CD14-positive monocyte (primary cell): Measurements from ENCODE around the gene SNPH. TPM values are rescaled to one million over a fixed set of nuclear protein-coding genes. Genes with fewer than 3 reads are reported as not detected.

Experiments
- DNase-seq, 3 donors: peaks; one replicate each; pipeline ENCODE4 v3.0.0-alpha.2; 2011 to 2022
- H2AFZ ChIP-seq: 2 replicates; pipeline ENCODE4 v1.6.0; 2012; ENCODE audit warnings: mild to moderate bottlenecking, low read depth, low read length, inconsistent platforms; ENCODE audit not compliant: insufficient read depth, poor library complexity, severe bottlenecking
- H3K27ac ChIP-seq, 2 donors: 1 replicate in 1 of 2; 2 replicates in 1 of 2; pipeline ENCODE4 v1.5.1; 2012 to 2013; ENCODE audit warnings: low read length in 2 of 2, control low read depth in 1 of 2, inconsistent platforms in 1 of 2, low read depth in 1 of 2, mild to moderate bottlenecking in 1 of 2
- H3K27me3 ChIP-seq, 2 donors: one replicate each; pipeline versions ENCODE4 v1.6.0 to v1.6.1; 2011 to 2013; ENCODE audit warnings: low read length in 2 of 2; ENCODE audit not compliant: control insufficient read depth in 2 of 2, insufficient read depth in 2 of 2
- H3K36me3 ChIP-seq, 2 donors: replicated peaks in 1 of 2; 1 replicate in 1 of 2; 2 replicates in 1 of 2; pipeline versions ENCODE4 v1.5.1 to v1.6.1; 2012 to 2013; ENCODE audit warnings: low read length in 2 of 2, control low read depth in 1 of 2, inconsistent platforms in 1 of 2, mild to moderate bottlenecking in 1 of 2; ENCODE audit not compliant: insufficient read depth in 2 of 2, control insufficient read depth in 1 of 2
- H3K4me1 ChIP-seq, 2 donors: 1 replicate in 1 of 2; 2 replicates in 1 of 2; pipeline versions ENCODE4 v1.5.1 to v1.6.1; 2012 to 2013; ENCODE audit warnings: low read length in 2 of 2, control low read depth in 1 of 2, inconsistent platforms in 1 of 2, mild to moderate bottlenecking in 1 of 2, moderate library complexity in 1 of 2; ENCODE audit not compliant: insufficient read depth in 2 of 2, control insufficient read depth in 1 of 2
- H3K4me2 ChIP-seq: replicated peaks from 2 replicates; pipeline ENCODE3; 2012; ENCODE audit warnings: low read length, moderate library complexity, mild to moderate bottlenecking; ENCODE audit not compliant: poor library complexity, severe bottlenecking; ENCODE audit errors: extremely low read depth
- H3K4me3 ChIP-seq, 3 experiments: fragments of 200-600 bp in 1 of 3; sonication (generic) in 1 of 3; replicated peaks in 1 of 3; 1 replicate in 2 of 3; 2 replicates in 1 of 3; pipeline ENCODE4 v1.5.1; 2011 to 2013; ENCODE audit warnings: low read length in 3 of 3, mild to moderate bottlenecking in 3 of 3, control low read depth in 2 of 3, low read depth in 2 of 3, inconsistent platforms in 1 of 3, moderate library complexity in 1 of 3
- H3K79me2 ChIP-seq: 2 replicates; pipeline ENCODE4 v1.6.0; 2012; ENCODE audit warnings: mild to moderate bottlenecking, control low read depth, inconsistent platforms, low read length, moderate library complexity; ENCODE audit not compliant: insufficient read depth
- H3K9ac ChIP-seq: 2 replicates; pipeline ENCODE4 v1.6.0; 2017; ENCODE audit warnings: low read length, mild to moderate bottlenecking; ENCODE audit not compliant: insufficient read depth, poor library complexity, severe bottlenecking
- H3K9me3 ChIP-seq, 2 donors: replicated peaks in 1 of 2; 1 replicate in 1 of 2; 2 replicates in 1 of 2; pipeline versions ENCODE4 v1.5.1 to v1.6.1; 2012 to 2013; ENCODE audit warnings: low read length in 2 of 2, control low read depth in 1 of 2; ENCODE audit not compliant: control insufficient read depth in 1 of 2, insufficient read depth in 1 of 2
- H4K20me1 ChIP-seq: 2 replicates; pipeline ENCODE4 v1.6.0; 2012; ENCODE audit warnings: mild to moderate bottlenecking, low read length, control low read depth, moderate library complexity; ENCODE audit not compliant: insufficient read depth
- H3K27ac Mint-ChIP-seq, 7 donors: one replicate each; pipeline ENCODE4 v1.8.0; 2020; ENCODE audit warnings: mild to moderate bottlenecking in 7 of 7, mixed read lengths in 7 of 7, moderate library complexity in 6 of 7, inconsistent platforms in 2 of 7
- H3K27me3 Mint-ChIP-seq, 3 donors: one replicate each; pipeline ENCODE4 v1.8.0; 2021 to 2022; ENCODE audit warnings: low read depth in 3 of 3, mild to moderate bottlenecking in 3 of 3, mixed read lengths in 3 of 3, moderate library complexity in 3 of 3, inconsistent platforms in 1 of 3
- H3K36me3 Mint-ChIP-seq, 2 donors: one replicate each; pipeline ENCODE4 v1.8.0; 2020; ENCODE audit warnings: mixed read lengths in 2 of 2, inconsistent platforms in 1 of 2, mild to moderate bottlenecking in 1 of 2
- H3K4me1 Mint-ChIP-seq: one replicate; pipeline ENCODE4 v1.8.0; 2020; ENCODE audit warnings: mild to moderate bottlenecking, mixed read lengths
- H3K4me3 Mint-ChIP-seq, 2 donors: one replicate each; pipeline ENCODE4 v1.8.0; 2020; ENCODE audit warnings: mild to moderate bottlenecking in 2 of 2, mixed read lengths in 2 of 2, moderate library complexity in 1 of 2
- H3K9me3 Mint-ChIP-seq, 7 donors: one replicate each; pipeline ENCODE4 v1.8.0; 2020 to 2022; ENCODE audit warnings: mixed read lengths in 7 of 7, mild to moderate bottlenecking in 6 of 7, moderate library complexity in 6 of 7, inconsistent platforms in 2 of 7
- CTCF ChIP-seq: fragments of 200-600 bp; IDR thresholded peaks from one replicate; pipeline ENCODE4 v1.8.0; 2022; ENCODE audit warnings: antibody characterized with exemption, mild to moderate bottlenecking
- WGBS: methylation state at CpG from one replicate; pipeline ENCODE4 v1.1.5; 2013; ENCODE audit warnings: missing lambda C conversion rate; ENCODE audit not compliant: insufficient coverage; 5-methylcytosine and 5-hydroxymethylcytosine counted together
- intact Hi-C, 2 donors: fragments of 100-400 bp; cut with micrococcal nuclease; formaldehyde crosslinking; loops; one replicate each; pipeline versions ENCODE4 v1.15.0 to v1.15.1; 2023
- polyA plus RNA-seq, 3 donors: library from polyadenylated mRNA; depleted of rRNA in 1 of 3; unstranded in 2 of 3; stranded (reverse) in 1 of 3; fragments of 300-500 nt in 2 of 3; fragments of >200 nt in 1 of 3; fragmentation: Illumina TruSeq in 2 of 3; gene quantifications; 1 replicate in 2 of 3; 2 replicates in 1 of 3; pipeline ENCODE4 v1.2.3, GENCODE V29; 2012 to 2021

Gene SNPH
- polyA plus RNA-seq, 3 donors = 0.07 to 0.10 TPM; not detected in 1

GRCh38 chr20:1241456-1241855, 24.6 kb upstream of the SNPH start:
- Histone ChIP-seq H3K4me3 (no peak overlapping the region), H3K79me2 (no peaks in the 10 kb centered on the region), H4K20me1 (no peaks in the 10 kb centered on the region), H2AFZ (no peak overlapping the region), H3K9me3 (no peaks in the 10 kb centered on the region), H3K4me2 (no peak overlapping the region), H3K36me3 (no peaks in the 10 kb centered on the region), H3K4me1 (no peaks in the 10 kb centered on the region), H3K27ac (no peak overlapping the region), H3K27me3 (peaks cover 9 to 17% of the 10 kb centered on the region in 2 donors), H3K9ac (no peak overlapping the region)
- intact Hi-C loops = no loop called here
- Mint-ChIP-seq H3K36me3 (no peaks in the 10 kb centered on the region), H3K27ac (no peak overlapping the region), H3K4me3 (no peak overlapping the region), H3K4me1 (peaks cover 3% of the 10 kb centered on the region), H3K27me3 (peaks cover 12 to 28% (median 12%) of the 10 kb centered on the region in 3 donors), H3K9me3 (no peaks in the 10 kb centered on the region)
- DNase-seq = no peak
- TF ChIP-seq CTCF = no peak

DNA sequence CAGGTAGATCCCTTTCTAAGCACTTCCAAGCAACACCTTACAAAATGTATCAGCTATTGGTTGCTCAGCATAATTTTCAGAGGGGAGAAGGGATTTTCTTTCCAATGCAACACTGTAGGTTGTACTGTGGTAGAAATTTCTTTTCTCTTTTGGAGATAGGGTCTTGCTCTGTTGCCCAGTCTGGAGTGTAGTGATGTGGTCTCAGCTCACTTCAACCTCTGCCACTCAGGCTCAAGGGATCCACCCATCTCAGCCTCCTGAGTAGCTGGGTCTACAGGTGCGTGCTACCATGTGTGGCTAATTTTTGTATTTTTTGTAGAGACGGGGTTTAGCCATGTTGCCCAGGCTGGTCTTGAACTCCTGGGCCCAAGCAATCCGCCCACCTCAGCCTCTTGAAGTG, 24.0 kb upstream of the SNPH start:
- WGBS = no CpG with 5 or more reads among the region's 3 CpGs
- no peaks in the 10 kb centered on the region for H3K79me2 ChIP-seq
- Mint-ChIP-seq H3K4me3 (no peak overlapping the region), H3K27me3 (peaks cover 12 to 25% (median 12%) of the 10 kb centered on the region in 3 donors), H3K9me3 (no peaks in the 10 kb centered on the region), H3K4me1 (peaks cover 3% of the 10 kb centered on the region), H3K27ac (no peak overlapping the region), H3K36me3 (no peaks in the 10 kb centered on the region)
- H4K20me1 ChIP-seq = no peaks in the 10 kb centered on the region
- intact Hi-C loops = no loop called here
- no peaks in the 10 kb centered on the region for H3K4me1 ChIP-seq
- peaks cover 8 to 16% of the 10 kb centered on the region in 2 donors for H3K27me3 ChIP-seq
- no peak for DNase-seq
- no peak overlapping the region for H3K4me3 ChIP-seq
- no peak overlapping the region for H3K4me2 ChIP-seq
- no peak overlapping the region for H3K9ac ChIP-seq
- H3K27ac ChIP-seq = no peak overlapping the region
- no peak overlapping the region for H2AFZ ChIP-seq
- TF ChIP-seq CTCF = no peak
- no peaks in the 10 kb centered on the region for H3K9me3 ChIP-seq
- no peaks in the 10 kb centered on the region for H3K36me3 ChIP-seq
